Nephron progenitor cell (in vitro differentiated cells): ENCODE results near the gene TECRL.

Experiments used
- DNase-seq: peaks from one replicate; pipeline ENCODE4 v3.0.0; 2021
- H3K27ac Mint-ChIP-seq: 2 replicates; pipeline ENCODE4 v1.8.0; 2021; ENCODE audit warnings: mild to moderate bottlenecking, moderate library complexity, mixed read lengths
- H3K27me3 Mint-ChIP-seq: 2 replicates; pipeline ENCODE4 v1.8.0; 2021; ENCODE audit warnings: mild to moderate bottlenecking, low read depth, mixed read lengths; ENCODE audit not compliant: poor library complexity
- H3K36me3 Mint-ChIP-seq: 2 replicates; pipeline ENCODE4 v1.8.0; 2021; ENCODE audit warnings: low read depth, mixed read lengths
- H3K4me1 Mint-ChIP-seq: 2 replicates; pipeline ENCODE4 v1.8.0; 2021; ENCODE audit warnings: mixed read lengths
- H3K4me3 Mint-ChIP-seq: 2 replicates; pipeline ENCODE4 v1.8.0; 2021; ENCODE audit warnings: mild to moderate bottlenecking, moderate library complexity, mixed read lengths
- H3K9me3 Mint-ChIP-seq: 2 replicates; pipeline ENCODE4 v1.8.0; 2021; ENCODE audit warnings: mild to moderate bottlenecking, moderate library complexity, mixed read lengths
- CTCF ChIP-seq: fragments of 200-600 bp; sonication (generic); IDR thresholded peaks from 2 replicates; pipeline ENCODE4 v1.5.0; 2021; ENCODE audit warnings: antibody characterized with exemption

Gene TECRL

GRCh38 chr4:64384237-64385203, 24.7 kb downstream of the TECRL start:
- Mint-ChIP-seq H3K36me3 (no peaks in the 10 kb centered on the region), H3K27me3 (no peaks in the 10 kb centered on the region), H3K4me3 (no peak overlapping the region), H3K27ac (no peak overlapping the region), H3K4me1 (no peaks in the 10 kb centered on the region), H3K9me3 (no peaks in the 10 kb centered on the region)
- no peak for DNase-seq
- TF ChIP-seq CTCF = no peak

GRCh38 chr4:64368741-64369140, 40.5 kb downstream of the TECRL start:
- Mint-ChIP-seq H3K4me1 (no peaks in the 10 kb centered on the region), H3K27me3 (no peaks in the 10 kb centered on the region), H3K9me3 (peaks cover 14% of the 10 kb centered on the region), H3K27ac (no peak overlapping the region), H3K4me3 (no peak overlapping the region), H3K36me3 (no peaks in the 10 kb centered on the region)
- no peak for TF ChIP-seq CTCF
- no peak for DNase-seq

DNA sequence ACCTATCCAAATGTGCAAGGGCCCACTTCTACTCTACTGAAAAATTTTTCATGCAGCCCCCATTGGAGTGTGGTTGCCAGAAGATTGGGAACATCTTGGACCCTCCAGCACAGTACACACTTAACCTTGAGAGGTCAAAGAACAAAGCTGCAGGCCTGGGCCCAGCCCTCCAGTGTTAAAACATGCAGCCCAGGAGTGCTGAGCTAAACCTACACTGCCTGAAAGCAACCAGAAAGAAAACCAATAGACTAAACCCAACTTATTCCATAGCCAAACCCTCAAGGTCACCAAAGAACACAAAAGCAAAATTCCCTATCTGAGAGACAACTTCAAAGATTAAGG, 47.9 kb downstream of the TECRL start:
- no peak for DNase-seq
- no peaks in the 10 kb centered on the region for H3K36me3 Mint-ChIP-seq
- no peak for TF ChIP-seq CTCF
- peaks cover 12% of the 10 kb centered on the region for H3K9me3 Mint-ChIP-seq
- no peak overlapping the region for H3K27ac Mint-ChIP-seq
- no peak overlapping the region for H3K4me3 Mint-ChIP-seq
- H3K4me1 Mint-ChIP-seq = no peaks in the 10 kb centered on the region
- H3K27me3 Mint-ChIP-seq = no peaks in the 10 kb centered on the region

GRCh38 chr4:64360664-64361398, 48.4 kb downstream of the TECRL start:
- Mint-ChIP-seq H3K27me3 (no peaks in the 10 kb centered on the region), H3K4me3 (no peak overlapping the region), H3K4me1 (no peaks in the 10 kb centered on the region), H3K9me3 (peaks cover 6% of the 10 kb centered on the region), H3K27ac (no peak overlapping the region), H3K36me3 (no peaks in the 10 kb centered on the region)
- no peak for TF ChIP-seq CTCF
- no peak for DNase-seq

- Mint-ChIP-seq H3K27me3 (no peaks in the 10 kb centered on the region), H3K36me3 (no peaks in the 10 kb centered on the region), H3K4me3 (no peak overlapping the region), H3K4me1 (no peaks in the 10 kb centered on the region), H3K27ac (no peak overlapping the region), H3K9me3 (no peaks in the 10 kb centered on the region)
- no peak for TF ChIP-seq CTCF
- no peak for DNase-seq
These were observed 49.8 kb downstream of the TECRL start for GRCh38 chr4:64359489-64359888.
